Measurements from ENCODE around the gene RPS13. TPM values are rescaled to one million over a fixed set of nuclear protein-coding genes. Genes with fewer than 3 reads are reported as not detected.

Gene RPS13
- total and polyA plus RNA-seq, 9 of the 15 experiments (the other 6 are each of a cell fraction or from before 2014, with no cell fraction given), result 1,267 to 3,714 (median 1,762) TPM

GRCh38 chr11:17077520-17078401 lies at the start of gene RPS13 (continued):
- TF ChIP-seq, protein P1, sequence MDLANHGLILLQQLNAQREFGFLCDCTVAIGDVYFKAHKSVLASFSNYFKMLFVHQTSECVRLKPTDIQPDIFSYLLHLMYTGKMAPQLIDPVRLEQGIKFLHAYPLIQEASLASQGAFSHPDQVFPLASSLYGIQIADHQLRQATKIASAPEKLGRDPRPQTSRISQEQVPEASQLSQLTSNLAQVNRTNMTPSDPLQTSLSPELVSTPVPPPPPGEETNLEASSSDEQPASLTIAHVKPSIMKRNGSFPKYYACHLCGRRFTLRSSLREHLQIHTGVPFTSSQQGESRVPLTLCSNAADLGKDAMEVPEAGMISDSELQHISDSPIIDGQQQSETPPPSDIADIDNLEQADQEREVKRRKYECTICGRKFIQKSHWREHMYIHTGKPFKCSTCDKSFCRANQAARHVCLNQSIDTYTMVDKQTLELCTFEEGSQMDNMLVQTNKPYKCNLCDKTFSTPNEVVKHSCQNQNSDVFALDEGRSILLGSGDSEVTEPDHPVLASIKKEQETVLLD (IDR thresholded peaks at IDR 0.05), result peak; percentile 98
- no peak; the same call in 1 of the 2 replicates for TF ChIP-seq NBN (IDR thresholded peaks at IDR 0.05; ENCODE audit: low read depth)
- peak; percentile 77; the same call in 1 of the 2 replicates for TF ChIP-seq KAT7 (CRISPR knock-in tag; IDR thresholded peaks at IDR 0.05; ENCODE audit: borderline replicate concordance)
- peak; percentile 59 for TF ChIP-seq NELFE (IDR thresholded peaks at IDR 0.05; ENCODE audit: insufficient read depth, insufficient read length)
- peak; percentile 8; the same call in 1 of the 2 replicates for TF ChIP-seq OTX1 (CRISPR knock-in tag; IDR thresholded peaks at IDR 0.05)
- peak; percentile 97 for TF ChIP-seq GABPB1 (CRISPR knock-in tag; IDR thresholded peaks at IDR 0.05)
- no peak for TF ChIP-seq EZH2 (IDR thresholded peaks at IDR 0.05; ENCODE audit: borderline replicate concordance, low read depth, low read length)
- TF ChIP-seq, protein P2, sequence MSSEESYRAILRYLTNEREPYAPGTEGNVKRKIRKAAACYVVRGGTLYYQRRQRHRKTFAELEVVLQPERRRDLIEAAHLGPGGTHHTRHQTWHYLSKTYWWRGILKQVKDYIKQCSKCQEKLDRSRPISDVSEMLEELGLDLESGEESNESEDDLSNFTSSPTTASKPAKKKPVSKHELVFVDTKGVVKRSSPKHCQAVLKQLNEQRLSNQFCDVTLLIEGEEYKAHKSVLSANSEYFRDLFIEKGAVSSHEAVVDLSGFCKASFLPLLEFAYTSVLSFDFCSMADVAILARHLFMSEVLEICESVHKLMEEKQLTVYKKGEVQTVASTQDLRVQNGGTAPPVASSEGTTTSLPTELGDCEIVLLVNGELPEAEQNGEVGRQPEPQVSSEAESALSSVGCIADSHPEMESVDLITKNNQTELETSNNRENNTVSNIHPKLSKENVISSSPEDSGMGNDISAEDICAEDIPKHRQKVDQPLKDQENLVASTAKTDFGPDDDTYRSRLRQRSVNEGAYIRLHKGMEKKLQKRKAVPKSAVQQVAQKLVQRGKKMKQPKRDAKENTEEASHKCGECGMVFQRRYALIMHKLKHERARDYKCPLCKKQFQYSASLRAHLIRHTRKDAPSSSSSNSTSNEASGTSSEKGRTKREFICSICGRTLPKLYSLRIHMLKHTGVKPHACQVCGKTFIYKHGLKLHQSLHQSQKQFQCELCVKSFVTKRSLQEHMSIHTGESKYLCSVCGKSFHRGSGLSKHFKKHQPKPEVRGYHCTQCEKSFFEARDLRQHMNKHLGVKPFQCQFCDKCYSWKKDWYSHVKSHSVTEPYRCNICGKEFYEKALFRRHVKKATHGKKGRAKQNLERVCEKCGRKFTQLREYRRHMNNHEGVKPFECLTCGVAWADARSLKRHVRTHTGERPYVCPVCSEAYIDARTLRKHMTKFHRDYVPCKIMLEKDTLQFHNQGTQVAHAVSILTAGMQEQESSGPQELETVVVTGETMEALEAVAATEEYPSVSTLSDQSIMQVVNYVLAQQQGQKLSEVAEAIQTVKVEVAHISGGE (CRISPR knock-in tag; IDR thresholded peaks at IDR 0.05), result peak in 1 of 3 experiments; percentile 74; a peak in 1 of 6 replicates
- TF ChIP-seq ARNT (IDR thresholded peaks at IDR 0.05), result peak in 1 of 2 experiments; percentile 44; a peak in 1 of 4 replicates
- TF ChIP-seq FOSL1 (tag; conservative IDR thresholded peaks at IDR 0.05), result peak; percentile 33; the same call in 1 of the 2 replicates
- peak; percentile 54; the same call in 1 of the 2 replicates for TF ChIP-seq TOE1 (IDR thresholded peaks at IDR 0.05; ENCODE audit: borderline replicate concordance)
- 0 out of 2 replicates have a peak, but pooled peaks have one; percentile 18 for TF ChIP-seq TOE1 (CRISPR knock-in tag; IDR thresholded peaks at IDR 0.05; ENCODE audit: borderline replicate concordance, low read depth)
- 0 out of 2 replicates have a peak, but pooled peaks have one; percentile 11 for TF ChIP-seq MAFK (IDR thresholded peaks at IDR 0.05; ENCODE audit: low read length)
- TF ChIP-seq RFX7 (CRISPR knock-in tag; IDR thresholded peaks at IDR 0.05), result no peak
- TF ChIP-seq SIN3A (IDR thresholded peaks at IDR 0.05; ENCODE audit: borderline replicate concordance in 2 of 2, control insufficient read depth in 1 of 2, low read depth in 2 of 2, low read length in 2 of 2), result peak; percentile 33 to 92; a peak in 2 of 4 replicates
- TF ChIP-seq NEUROD1 (IDR thresholded peaks at IDR 0.05; ENCODE audit: borderline replicate concordance, low read depth, low read length, partially characterized antibody), result peak; percentile 54
- TF ChIP-seq PHF20 (IDR thresholded peaks at IDR 0.05; ENCODE audit: partially characterized antibody), result peak; percentile 73
- TF ChIP-seq, protein P3, sequence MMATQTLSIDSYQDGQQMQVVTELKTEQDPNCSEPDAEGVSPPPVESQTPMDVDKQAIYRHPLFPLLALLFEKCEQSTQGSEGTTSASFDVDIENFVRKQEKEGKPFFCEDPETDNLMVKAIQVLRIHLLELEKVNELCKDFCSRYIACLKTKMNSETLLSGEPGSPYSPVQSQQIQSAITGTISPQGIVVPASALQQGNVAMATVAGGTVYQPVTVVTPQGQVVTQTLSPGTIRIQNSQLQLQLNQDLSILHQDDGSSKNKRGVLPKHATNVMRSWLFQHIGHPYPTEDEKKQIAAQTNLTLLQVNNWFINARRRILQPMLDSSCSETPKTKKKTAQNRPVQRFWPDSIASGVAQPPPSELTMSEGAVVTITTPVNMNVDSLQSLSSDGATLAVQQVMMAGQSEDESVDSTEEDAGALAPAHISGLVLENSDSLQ (IDR thresholded peaks at IDR 0.05), result peak; percentile 75
- TF ChIP-seq, protein P4, sequence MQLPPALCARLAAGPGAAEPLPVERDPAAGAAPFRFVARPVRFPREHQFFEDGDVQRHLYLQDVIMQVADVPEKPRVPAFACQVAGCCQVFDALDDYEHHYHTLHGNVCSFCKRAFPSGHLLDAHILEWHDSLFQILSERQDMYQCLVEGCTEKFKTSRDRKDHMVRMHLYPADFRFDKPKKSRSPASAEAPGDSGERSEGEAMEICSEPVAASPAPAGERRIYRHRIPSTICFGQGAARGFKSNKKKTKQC (CRISPR knock-in tag; IDR thresholded peaks at IDR 0.05), result 0 out of 2 replicates have a peak, but pooled peaks have one; percentile 6
